GM15510 (cell line): ENCODE measurements around the gene CENPN.

Source experiments
- POLR2A ChIP-seq: IDR thresholded peaks from 3 replicates; pipeline ENCODE4 v1.6.1; 2011; ENCODE audit warnings: borderline replicate concordance; ENCODE audit not compliant: insufficient read length; ENCODE audit errors: extremely low read depth

Gene CENPN

GRCh38 chr16:81073560-81074330, 66.7 kb downstream of the CENPN start:
- no peak for TF ChIP-seq POLR2A

GRCh38 chr16:81076566-81077075, 69.6 kb downstream of the CENPN start:
- TF ChIP-seq POLR2A = no peak

GRCh38 chr16:81077076-81077940, 70.3 kb downstream of the CENPN start, which contains the start of gene C16orf46:
TSS of gene C16orf46 (minus strand) at chr16:81077238. CDS start at chr16:81063955, 13,283 bp downstream.
- TF ChIP-seq POLR2A = peak; percentile 81

- TF ChIP-seq POLR2A = no peak
Observed at GRCh38 chr16:81080233-81080632, 73.2 kb downstream of the CENPN start.

GRCh38 chr16:81081014-81081413, 74.0 kb downstream of the CENPN start:
- no peak for TF ChIP-seq POLR2A
